T-cell (primary cell): ENCODE measurements around the gene CLEC16A. TPM values are rescaled to one million over a fixed set of nuclear protein-coding genes. Genes with fewer than 3 reads are reported as not detected.

ENCODE experiments used
- ATAC-seq, 4 experiments: fragments of 200-7000 bp in 3 of 4; fragments of 150-1000 bp in 1 of 4; cut with Tn5 transposase; replicated peaks in 1 of 4; 1 replicate in 3 of 4; 2 replicates in 1 of 4; pipeline ENCODE4 v1.10.0; 2021; ENCODE audit warnings: moderate library complexity in 3 of 4, mild to moderate bottlenecking in 2 of 4, moderate number of reproducible peaks in 1 of 4
- CTCF ChIA-PET, 2 donors: fragments of 300-600 bp; sonication (Branson Sonifier 250); formaldehyde crosslinking; loops; one replicate each; lab custom pipeline; 2022; ENCODE audit warnings: antibody characterized with exemption in 2 of 2; lab: Charles Lee
- POLR2A ChIA-PET, 2 donors: fragments of 300-600 bp; sonication (Branson Sonifier 250); formaldehyde crosslinking; loops; one replicate each; lab custom pipeline; 2022; ENCODE audit warnings: antibody characterized with exemption in 2 of 2; lab: Charles Lee
- DNase-seq, 35 experiments: peaks; one replicate each; pipeline versions ENCODE4 v3.0.0 to v3.0.0-alpha.2; 2013 to 2023
- H3K27ac ChIP-seq: one replicate; pipeline ENCODE4 v1.5.1; 2013; ENCODE audit warnings: low read length
- H3K27me3 ChIP-seq, 2 experiments: replicated peaks in 1 of 2; 1 replicate in 1 of 2; 2 replicates in 1 of 2; pipeline versions ENCODE4 v1.6.1 to v1.7.0; 2013; ENCODE audit warnings: low read length in 1 of 2, mixed read lengths in 1 of 2; ENCODE audit not compliant: control insufficient read depth in 2 of 2, insufficient read depth in 2 of 2; ENCODE audit errors: extremely low read depth in 1 of 2
- H3K36me3 ChIP-seq, 2 donors: 1 replicate in 1 of 2; 2 replicates in 1 of 2; pipeline versions ENCODE4 v1.6.1 to v1.7.0; 2013; ENCODE audit warnings: low read length in 1 of 2; ENCODE audit not compliant: control insufficient read depth in 2 of 2, insufficient read depth in 1 of 2; ENCODE audit errors: extremely low read depth in 1 of 2
- H3K4me1 ChIP-seq, 2 experiments: 1 replicate in 1 of 2; 2 replicates in 1 of 2; pipeline versions ENCODE4 v1.6.1 to v1.7.0; 2013; ENCODE audit warnings: low read length in 2 of 2, mixed read lengths in 1 of 2; ENCODE audit not compliant: insufficient read depth in 2 of 2, control insufficient read depth in 1 of 2; ENCODE audit errors: extremely low read depth in 1 of 2
- H3K4me3 ChIP-seq, 2 donors: 1 replicate in 1 of 2; 2 replicates in 1 of 2; pipeline versions ENCODE4 v1.5.1 to v1.7.0; 2013; ENCODE audit warnings: mild to moderate bottlenecking in 2 of 2, low read length in 1 of 2, moderate library complexity in 1 of 2; ENCODE audit not compliant: control insufficient read depth in 1 of 2; ENCODE audit errors: extremely low read depth in 1 of 2
- H3K9me3 ChIP-seq: 2 replicates; pipeline ENCODE4 v1.7.0; 2013
- H3K27ac Mint-ChIP-seq, 2 donors: one replicate each; pipeline ENCODE4 v1.8.0; 2020 to 2021; ENCODE audit warnings: mild to moderate bottlenecking in 2 of 2, mixed read lengths in 2 of 2
- H3K27me3 Mint-ChIP-seq, 2 donors: one replicate each; pipeline ENCODE4 v1.8.0; 2021 to 2022; ENCODE audit warnings: mixed read lengths in 2 of 2
- H3K36me3 Mint-ChIP-seq: one replicate; pipeline ENCODE4 v1.8.0; 2021; ENCODE audit warnings: mixed read lengths
- H3K4me1 Mint-ChIP-seq, 3 donors: one replicate each; pipeline ENCODE4 v1.8.0; 2020 to 2022; ENCODE audit warnings: mixed read lengths in 3 of 3, mild to moderate bottlenecking in 1 of 3
- H3K4me3 Mint-ChIP-seq, 3 donors: one replicate each; pipeline ENCODE4 v1.8.0; 2020 to 2022; ENCODE audit warnings: mild to moderate bottlenecking in 3 of 3, mixed read lengths in 3 of 3, moderate library complexity in 3 of 3
- H3K9me3 Mint-ChIP-seq, 3 donors: one replicate each; pipeline ENCODE4 v1.8.0; 2020 to 2022; ENCODE audit warnings: mixed read lengths in 3 of 3
- WGBS: methylation state at CpG from one replicate; pipeline ENCODE4 v1.1.5; 2013; ENCODE audit warnings: missing lambda C conversion rate; ENCODE audit not compliant: insufficient coverage; 5-methylcytosine and 5-hydroxymethylcytosine counted together
- total RNA-seq, 35 experiments: library from RNA in 6 of 35; stranded (reverse) in 6 of 35; fragments of 120-200 nt in 1 of 35; gene quantifications; one replicate each; pipeline versions ENCODE4 v1.2.1 to v1.2.4 and lab custom pipeline; 2013 to 2026

CLEC16A gene
- total RNA-seq, 5 donors from 2014 or later (not counting 1 experiment from before 2014, with no cell fraction given) = 27.4 to 34.6 (median 28.7) TPM

DNA sequence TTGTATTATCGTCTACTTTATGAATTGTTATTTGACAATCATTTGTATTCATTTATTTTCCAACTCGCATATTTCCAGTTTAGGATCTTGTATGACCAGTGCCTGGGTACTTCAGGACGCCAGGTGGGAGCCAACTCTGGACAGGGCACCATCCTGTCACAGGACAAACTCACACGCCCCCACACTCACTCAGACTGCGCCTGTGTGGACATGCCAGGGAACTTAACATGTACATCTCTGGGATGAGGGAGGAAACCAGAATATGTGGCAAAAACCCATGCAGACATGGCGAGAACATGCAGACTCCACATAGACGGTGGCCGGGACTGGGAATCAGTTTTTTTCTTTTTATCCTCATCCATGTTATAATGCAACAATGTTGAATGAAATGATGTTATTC lies 68.5 kb downstream of the CLEC16A start:
- ChIA-PET POLR2A (no interaction called here), CTCF (no interaction called here)
- H3K4me3 ChIP-seq = no peak overlapping the region
- Mint-ChIP-seq H3K4me3 (no peak overlapping the region), H3K4me1 (peaks cover 6% of the 10 kb centered on the region in 3 donors), H3K27me3 (no peaks in the 10 kb centered on the region), H3K27ac (no peak overlapping the region), H3K36me3 (peaks cover 39% of the 10 kb centered on the region), H3K9me3 (no peaks in the 10 kb centered on the region)
- DNase-seq = no peak
- H3K27me3 ChIP-seq = no peaks in the 10 kb centered on the region
- 100% methylated on average over 3 of the region's 8 CpGs for WGBS
- H3K27ac ChIP-seq = no peak overlapping the region
- no peaks in the 10 kb centered on the region for H3K4me1 ChIP-seq
- ATAC-seq = no peak
- H3K36me3 ChIP-seq = peaks cover 7 to 13% of the 10 kb centered on the region in 2 donors
- no peaks in the 10 kb centered on the region for H3K9me3 ChIP-seq

DNA sequence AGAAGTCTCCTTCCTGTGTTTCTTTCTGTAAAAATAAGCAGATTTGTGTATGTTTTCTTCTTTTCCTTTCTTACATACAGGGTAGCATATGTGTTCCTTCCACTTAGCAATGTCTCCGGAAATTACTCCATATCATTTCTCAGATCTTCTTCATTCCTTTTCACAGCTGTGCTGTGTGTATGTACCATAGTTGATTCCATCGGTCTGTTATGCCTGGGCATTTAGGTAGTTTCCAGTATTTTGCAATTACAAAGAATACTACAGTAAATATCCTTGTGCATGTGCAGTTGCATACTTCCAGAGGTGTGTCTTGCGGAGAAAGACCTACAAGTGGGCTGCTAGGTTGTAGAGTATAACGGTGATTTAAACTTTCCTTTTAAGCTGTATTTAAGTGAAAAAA lies 69.8 kb downstream of the CLEC16A start:
- peaks cover 36% of the 10 kb centered on the region for H3K36me3 Mint-ChIP-seq
- Histone ChIP-seq H3K36me3 (peaks cover 7 to 11% of the 10 kb centered on the region in 2 donors), H3K4me1 (no peaks in the 10 kb centered on the region), H3K27ac (no peak overlapping the region), H3K27me3 (no peaks in the 10 kb centered on the region), H3K9me3 (no peaks in the 10 kb centered on the region), H3K4me3 (no peak overlapping the region)
- WGBS = no CpG with 5 or more reads among the region's 4 CpGs
- no peak overlapping the region for H3K4me3 Mint-ChIP-seq
- CTCF ChIA-PET = no interaction called here
- ATAC-seq (no peak), DNase-seq (no peak)
- H3K9me3 Mint-ChIP-seq = no peaks in the 10 kb centered on the region
- POLR2A ChIA-PET = no interaction called here
- no peak overlapping the region for H3K27ac Mint-ChIP-seq
- H3K27me3 Mint-ChIP-seq = no peaks in the 10 kb centered on the region
- H3K4me1 Mint-ChIP-seq = peaks cover 5 to 6% (median 6%) of the 10 kb centered on the region in 3 donors

- Histone ChIP-seq H3K36me3 (peaks cover 4 to 6% of the 10 kb centered on the region in 2 donors), H3K4me1 (no peaks in the 10 kb centered on the region), H3K9me3 (no peaks in the 10 kb centered on the region), H3K27ac (no peak overlapping the region), H3K27me3 (no peaks in the 10 kb centered on the region), H3K4me3 (no peak overlapping the region)
- ChIA-PET POLR2A (interaction anchor here in 1 of 2 donors (0.5 kb wide), 1 partner anchor 29 kb away, joined by 7 read pairs; no protein-coding TSS in a partner anchor), CTCF (no interaction called here)
- no peaks in the 10 kb centered on the region for H3K27me3 Mint-ChIP-seq
- H3K27ac Mint-ChIP-seq = no peak overlapping the region
- 82% methylated on average over 5 of the region's 6 CpGs for WGBS
- no peak for DNase-seq
- peaks cover 35% of the 10 kb centered on the region for H3K36me3 Mint-ChIP-seq
- no peaks in the 10 kb centered on the region for H3K9me3 Mint-ChIP-seq
- no peak for ATAC-seq
- no peak overlapping the region for H3K4me3 Mint-ChIP-seq
- H3K4me1 Mint-ChIP-seq = peaks cover 5 to 6% (median 6%) of the 10 kb centered on the region in 3 donors
Observed at GRCh38 chr16:11015076-11015475, 70.7 kb downstream of the CLEC16A start.

GRCh38 chr16:11015607-11016006 lies 71.2 kb downstream of the CLEC16A start:
- CTCF ChIA-PET = interaction anchor here in 1 of 2 donors (0.9 kb wide), 1 partner anchor 1052 kb away, joined by 3 read pairs; no protein-coding TSS in a partner anchor
- WGBS = 98% methylated on average over 4 of the region's 5 CpGs
- POLR2A ChIA-PET = interaction anchor here in 1 of 2 donors (0.5 kb wide), 1 partner anchor 30 kb away, joined by 7 read pairs; no protein-coding TSS in a partner anchor

GRCh38 chr16:11016524-11016988 lies 72.2 kb downstream of the CLEC16A start:
- Mint-ChIP-seq H3K9me3 (no peaks in the 10 kb centered on the region), H3K27ac (no peak overlapping the region), H3K4me1 (peaks cover 5 to 6% (median 6%) of the 10 kb centered on the region in 3 donors), H3K27me3 (no peaks in the 10 kb centered on the region), H3K36me3 (peaks cover 37% of the 10 kb centered on the region), H3K4me3 (no peak overlapping the region)
- Histone ChIP-seq H3K9me3 (no peaks in the 10 kb centered on the region), H3K4me1 (no peaks in the 10 kb centered on the region), H3K27ac (no peak overlapping the region), H3K4me3 (no peak overlapping the region), H3K36me3 (peaks cover 0 to 11% of the 10 kb centered on the region in 2 donors), H3K27me3 (no peaks in the 10 kb centered on the region)
- CTCF ChIA-PET = interaction anchor here (0.6 to 0.9 kb wide), 2 partner anchors 74 to 1052 kb away, joined by 3 read pairs; no protein-coding TSS in a partner anchor
- POLR2A ChIA-PET = no interaction called here
- ATAC-seq = peak in 2 of 4 experiments; percentile 19 to 58
- no peak for DNase-seq
- 80% methylated on average over 1 of the region's 3 CpGs for WGBS

More at GRCh38 chr16:11015607-11016006, 71.2 kb downstream of the CLEC16A start:
- Mint-ChIP-seq H3K27me3 (no peaks in the 10 kb centered on the region), H3K4me3 (no peak overlapping the region), H3K4me1 (peaks cover 5 to 6% (median 6%) of the 10 kb centered on the region in 3 donors), H3K36me3 (peaks cover 37% of the 10 kb centered on the region), H3K27ac (no peak overlapping the region), H3K9me3 (no peaks in the 10 kb centered on the region)
- H3K9me3 ChIP-seq = no peaks in the 10 kb centered on the region
- ATAC-seq = no peak
- DNase-seq = no peak
- H3K36me3 ChIP-seq = peaks cover under 1 to 11% of the 10 kb centered on the region in 2 donors
- no peak overlapping the region for H3K27ac ChIP-seq
- H3K4me3 ChIP-seq = no peak overlapping the region
- no peaks in the 10 kb centered on the region for H3K4me1 ChIP-seq
- no peaks in the 10 kb centered on the region for H3K27me3 ChIP-seq

DNA sequence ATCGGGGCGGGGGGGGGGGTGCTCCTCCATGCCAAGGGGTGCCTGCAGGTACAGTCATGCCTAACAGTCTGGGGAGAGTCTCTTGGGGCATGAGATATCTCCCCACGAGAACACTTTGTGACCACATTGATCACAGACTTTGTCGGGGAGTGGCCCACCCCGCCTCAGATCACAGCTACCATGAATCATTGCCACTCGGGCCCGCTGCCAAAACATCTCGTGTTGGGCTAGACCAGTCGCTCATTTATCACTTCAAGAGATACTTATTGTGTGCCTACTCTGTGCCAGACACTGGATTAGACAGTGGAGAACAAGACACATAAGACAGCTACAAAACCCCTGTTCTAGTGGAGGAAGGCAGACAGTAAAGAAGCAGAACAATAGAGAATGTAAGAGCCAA lies 72.6 kb downstream of the CLEC16A start:
- Histone ChIP-seq H3K4me1 (no peaks in the 10 kb centered on the region), H3K9me3 (no peaks in the 10 kb centered on the region), H3K27me3 (no peaks in the 10 kb centered on the region), H3K36me3 (peaks cover 0 to 11% of the 10 kb centered on the region in 2 donors), H3K27ac (no peak overlapping the region), H3K4me3 (no peak overlapping the region)
- Mint-ChIP-seq H3K9me3 (no peaks in the 10 kb centered on the region), H3K4me3 (no peak overlapping the region), H3K27me3 (no peaks in the 10 kb centered on the region), H3K4me1 (peaks cover 5 to 6% (median 6%) of the 10 kb centered on the region in 3 donors), H3K36me3 (peaks cover 41% of the 10 kb centered on the region), H3K27ac (no peak overlapping the region)
- CTCF ChIA-PET = interaction anchor here in 1 of 2 donors (0.6 kb wide), 1 partner anchor 73 kb away, joined by 3 read pairs; no protein-coding TSS in a partner anchor
- DNase-seq (peak in 3 of 35 experiments; percentile 34 to 45 (median 37)), ATAC-seq (peak; percentile 26 to 80 (median 66))
- 68% methylated on average over 7 of the region's 9 CpGs for WGBS
- POLR2A ChIA-PET = no interaction called here
